ENCODE measurements around the gene CDK18. TPM values are rescaled to one million over a fixed set of nuclear protein-coding genes. Genes with fewer than 3 reads are reported as not detected.

CDK18 gene
- total and polyA plus RNA-seq, 9 of the 15 experiments (the other 6 are each of a cell fraction or from before 2014, with no cell fraction given), result 0.05 to 0.69 (median 0.17) TPM; not detected in 2

- TF ChIP-seq ZMIZ1 (IDR thresholded peaks at IDR 0.05; ENCODE audit: low read depth in 2 of 2, low read length in 2 of 2) (no peak), SMARCC2 (IDR thresholded peaks at IDR 0.05; ENCODE audit: low read depth) (no peak), NR2F6 (CRISPR knock-in tag; IDR thresholded peaks at IDR 0.05) (no peak), HDAC1 (IDR thresholded peaks at IDR 0.05) (peak in 1 of 2 experiments; percentile 10; a peak in 1 of 4 replicates), CREB1 (IDR thresholded peaks at IDR 0.05) (no peak), CREB1 (CRISPR knock-in tag; IDR thresholded peaks at IDR 0.05) (peak; percentile 33), ZNF282 (CRISPR knock-in tag; IDR thresholded peaks at IDR 0.05) (0 out of 2 replicates have a peak, but pooled peaks have one; percentile 52)
- TF ChIP-seq, protein P1, sequence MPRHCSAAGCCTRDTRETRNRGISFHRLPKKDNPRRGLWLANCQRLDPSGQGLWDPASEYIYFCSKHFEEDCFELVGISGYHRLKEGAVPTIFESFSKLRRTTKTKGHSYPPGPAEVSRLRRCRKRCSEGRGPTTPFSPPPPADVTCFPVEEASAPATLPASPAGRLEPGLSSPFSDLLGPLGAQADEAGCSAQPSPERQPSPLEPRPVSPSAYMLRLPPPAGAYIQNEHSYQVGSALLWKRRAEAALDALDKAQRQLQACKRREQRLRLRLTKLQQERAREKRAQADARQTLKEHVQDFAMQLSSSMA (CRISPR knock-in tag; IDR thresholded peaks at IDR 0.05), result no peak
- TF ChIP-seq, protein P2, sequence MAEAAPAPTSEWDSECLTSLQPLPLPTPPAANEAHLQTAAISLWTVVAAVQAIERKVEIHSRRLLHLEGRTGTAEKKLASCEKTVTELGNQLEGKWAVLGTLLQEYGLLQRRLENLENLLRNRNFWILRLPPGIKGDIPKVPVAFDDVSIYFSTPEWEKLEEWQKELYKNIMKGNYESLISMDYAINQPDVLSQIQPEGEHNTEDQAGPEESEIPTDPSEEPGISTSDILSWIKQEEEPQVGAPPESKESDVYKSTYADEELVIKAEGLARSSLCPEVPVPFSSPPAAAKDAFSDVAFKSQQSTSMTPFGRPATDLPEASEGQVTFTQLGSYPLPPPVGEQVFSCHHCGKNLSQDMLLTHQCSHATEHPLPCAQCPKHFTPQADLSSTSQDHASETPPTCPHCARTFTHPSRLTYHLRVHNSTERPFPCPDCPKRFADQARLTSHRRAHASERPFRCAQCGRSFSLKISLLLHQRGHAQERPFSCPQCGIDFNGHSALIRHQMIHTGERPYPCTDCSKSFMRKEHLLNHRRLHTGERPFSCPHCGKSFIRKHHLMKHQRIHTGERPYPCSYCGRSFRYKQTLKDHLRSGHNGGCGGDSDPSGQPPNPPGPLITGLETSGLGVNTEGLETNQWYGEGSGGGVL (CRISPR knock-in tag; IDR thresholded peaks at IDR 0.05), result no peak
Measured at GRCh38 chr1:205528887-205529825, 24.7 kb downstream of the CDK18 start (continued).
